IMR-90 (cell line): Measurements from ENCODE around the gene PACSIN3. TPM values are rescaled to one million over a fixed set of nuclear protein-coding genes. Genes with fewer than 3 reads are reported as not detected.

Experiments
- ATAC-seq: fragments of 200-7000 bp; cut with Tn5 transposase; 2 replicates; pipeline ENCODE4 v1.9.1; 2020; ENCODE audit warnings: low read depth, mild to moderate bottlenecking, moderate library complexity
- BruUV-seq: library from RNA; stranded (reverse); fragments of 400-500 nt; replicated peaks from 2 replicates; lab custom pipeline; 2021; lab: Mats Ljungman, UMichigan
- CTCF ChIA-PET: fragments of 300-600 bp; formaldehyde crosslinking; extraction: SDS; loops from one replicate; lab custom pipeline; 2021; ENCODE audit warnings: antibody characterized with exemption; lab: Yijun Ruan, JAX
- POLR2A ChIA-PET: fragments of 300-600 bp; sonication (Branson Sonifier 250); formaldehyde crosslinking; loops from one replicate; lab custom pipeline; 2022; ENCODE audit warnings: antibody characterized with exemption; ENCODE audit not compliant: unreplicated experiment; lab: Charles Lee
- DNase-seq: peaks from one replicate; pipeline ENCODE4 v3.0.0; 2013
- H2AFZ ChIP-seq: replicated peaks from 2 replicates; pipeline ENCODE3; 2013; ENCODE audit warnings: low read length, mild to moderate bottlenecking; ENCODE audit not compliant: poor library complexity
- H2AK5ac ChIP-seq: 2 replicates; pipeline ENCODE4 v1.6.1; 2013; ENCODE audit warnings: low read depth, low read length, inconsistent platforms
- H2AK9ac ChIP-seq: replicated peaks from 2 replicates; pipeline ENCODE3; 2013; ENCODE audit warnings: mild to moderate bottlenecking, low read depth, low read length, moderate library complexity; ENCODE audit not compliant: poor library complexity
- H2BK120ac ChIP-seq: 2 replicates; pipeline ENCODE4 v1.6.1; 2013; ENCODE audit warnings: low read depth, low read length, inconsistent platforms
- H2BK15ac ChIP-seq: 3 replicates; pipeline ENCODE4 v1.6.1; 2013; ENCODE audit warnings: low read depth, low read length, inconsistent platforms
- H2BK20ac ChIP-seq: 2 replicates; pipeline ENCODE4 v1.6.1; 2013; ENCODE audit warnings: low read depth, mild to moderate bottlenecking, inconsistent platforms, low read length, moderate library complexity
- H2BK5ac ChIP-seq: 2 replicates; pipeline ENCODE4 v1.6.1; 2013; ENCODE audit warnings: mild to moderate bottlenecking, low read depth, low read length, inconsistent platforms; ENCODE audit not compliant: poor library complexity, severe bottlenecking
- H3K14ac ChIP-seq: replicated peaks from 2 replicates; pipeline ENCODE4 v1.6.1; 2013; ENCODE audit warnings: low read depth, low read length, inconsistent platforms
- H3K18ac ChIP-seq: 2 replicates; pipeline ENCODE4 v1.6.1; 2013; ENCODE audit warnings: low read depth, low read length, control low read depth
- H3K23ac ChIP-seq: 2 replicates; pipeline ENCODE4 v1.6.1; 2013; ENCODE audit warnings: low read depth, low read length, inconsistent platforms
- H3K27ac ChIP-seq: 2 replicates; pipeline ENCODE4 v1.5.1; 2013; ENCODE audit warnings: mild to moderate bottlenecking, control low read depth, low read length; ENCODE audit not compliant: insufficient read depth
- H3K27me3 ChIP-seq: 2 replicates; pipeline ENCODE4 v1.6.1; 2013; ENCODE audit warnings: low read length; ENCODE audit not compliant: control insufficient read depth, insufficient read depth
- H3K36me3 ChIP-seq: 2 replicates; pipeline ENCODE4 v1.6.1; 2013; ENCODE audit warnings: low read length, mixed read lengths; ENCODE audit not compliant: control insufficient read depth, insufficient read depth
- H3K4ac ChIP-seq: 2 replicates; pipeline ENCODE4 v1.6.1; 2013; ENCODE audit warnings: low read depth, low read length, inconsistent platforms
- H3K4me1 ChIP-seq: 2 replicates; pipeline ENCODE4 v1.6.1; 2013; ENCODE audit warnings: low read length, mixed read lengths; ENCODE audit not compliant: control insufficient read depth, insufficient read depth
- H3K4me2 ChIP-seq: 2 replicates; pipeline ENCODE4 v1.6.1; 2013; ENCODE audit warnings: low read depth, mild to moderate bottlenecking, control low read depth, low read length, moderate library complexity
- H3K4me3 ChIP-seq: 2 replicates; pipeline ENCODE4 v1.5.1; 2013; ENCODE audit warnings: low read depth, mild to moderate bottlenecking, control low read depth, low read length, moderate library complexity; ENCODE audit not compliant: insufficient read depth
- H3K56ac ChIP-seq: 2 replicates; pipeline ENCODE4 v1.6.1; 2013; ENCODE audit warnings: low read length, inconsistent platforms; ENCODE audit not compliant: insufficient read depth; ENCODE audit errors: extremely low read depth
- H3K79me1 ChIP-seq, 2 experiments: 2 replicates each; pipeline ENCODE4 v1.6.1; 2013; ENCODE audit warnings: low read length in 2 of 2, inconsistent platforms in 1 of 2, low read depth in 1 of 2
- H3K9ac ChIP-seq: 2 replicates; pipeline ENCODE4 v1.6.1; 2013; ENCODE audit warnings: low read depth, low read length, control low read depth
- H3K9me1 ChIP-seq: 2 replicates; pipeline ENCODE4 v1.6.1; 2013; ENCODE audit warnings: low read length, inconsistent platforms; ENCODE audit not compliant: insufficient read depth
- H3K9me3 ChIP-seq: 2 replicates; pipeline ENCODE4 v1.6.1; 2013; ENCODE audit warnings: low read length; ENCODE audit not compliant: control insufficient read depth, insufficient read depth
- H4K20me1 ChIP-seq: 2 replicates; pipeline ENCODE4 v1.6.1; 2013; ENCODE audit warnings: low read length, inconsistent platforms; ENCODE audit not compliant: insufficient read depth
- H4K5ac ChIP-seq: 2 replicates; pipeline ENCODE4 v1.6.1; 2013; ENCODE audit warnings: mild to moderate bottlenecking, low read depth, low read length, control low read depth
- H4K8ac ChIP-seq, 2 experiments: 2 replicates each; pipeline ENCODE4 v1.6.1; 2013; ENCODE audit warnings: low read depth in 2 of 2, low read length in 2 of 2, control low read depth in 1 of 2, inconsistent platforms in 1 of 2
- H4K91ac ChIP-seq: 2 replicates; pipeline ENCODE4 v1.6.1; 2013; ENCODE audit warnings: low read depth, low read length, inconsistent platforms; ENCODE audit not compliant: insufficient read depth
- CEBPB ChIP-seq: IDR thresholded peaks from 2 replicates; pipeline ENCODE4 v1.6.1; 2012; ENCODE audit warnings: low read depth, low read length, improper control_type of control experiment
- CHD1 ChIP-seq: IDR thresholded peaks from 2 replicates; pipeline ENCODE4 v1.6.1; 2012; ENCODE audit warnings: low read depth, low read length, improper control_type of control experiment
- CTCF ChIP-seq: conservative IDR thresholded peaks from 2 replicates; pipeline ENCODE4 v1.5.1; 2012; ENCODE audit warnings: mild to moderate bottlenecking, low read depth, low read length, improper control_type of control experiment
- FOS ChIP-seq: fragments of 150-350 bp; IDR thresholded peaks from 2 replicates; pipeline ENCODE4 v1.6.1; 2016; ENCODE audit warnings: low read depth, low read length
- MAFK ChIP-seq: IDR thresholded peaks from 2 replicates; pipeline ENCODE4 v1.6.1; 2012; ENCODE audit warnings: low read depth, low read length, improper control_type of control experiment
- MXI1 ChIP-seq: IDR thresholded peaks from 2 replicates; pipeline ENCODE4 v1.6.1; 2012; ENCODE audit warnings: low read depth, mild to moderate bottlenecking, low read length, moderate library complexity, borderline replicate concordance
- NFE2L2 ChIP-seq: fragments of 150-350 bp; IDR thresholded peaks from 2 replicates; pipeline ENCODE4 v1.6.1; 2016; ENCODE audit warnings: low read depth, mild to moderate bottlenecking, low read length
- POLR2A ChIP-seq: IDR thresholded peaks from 2 replicates; pipeline ENCODE4 v1.6.1; 2012; ENCODE audit warnings: mild to moderate bottlenecking, low read depth, low read length
- RCOR1 ChIP-seq: IDR thresholded peaks from 2 replicates; pipeline ENCODE4 v1.6.1; 2012; ENCODE audit warnings: mild to moderate bottlenecking, low read length, improper control_type of control experiment; ENCODE audit not compliant: insufficient replicate concordance
- RFX5 ChIP-seq: IDR thresholded peaks from 2 replicates; pipeline ENCODE4 v1.8.0; 2012; ENCODE audit warnings: low read depth, mild to moderate bottlenecking, low read length, moderate library complexity
- SMC3 ChIP-seq: fragments of 150-350 bp; IDR thresholded peaks from 2 replicates; pipeline ENCODE4 v1.6.1; 2016; ENCODE audit warnings: low read depth, mild to moderate bottlenecking, antibody characterized with exemption, low read length, moderate library complexity
- USF2 ChIP-seq: fragments of 150-350 bp; IDR thresholded peaks from 2 replicates; pipeline ENCODE4 v1.6.1; 2017; ENCODE audit warnings: mild to moderate bottlenecking, antibody characterized with exemption, low read length, low read depth
- WGBS, 2 experiments: methylation state at CpG; one replicate each; pipeline versions ENCODE4 v1.1.5 to v1.1.7; 2013; ENCODE audit warnings: missing lambda C conversion rate in 2 of 2; ENCODE audit not compliant: insufficient read length in 1 of 2; ENCODE audit errors: extremely low coverage in 2 of 2; 5-methylcytosine and 5-hydroxymethylcytosine counted together
- dilution Hi-C: fragments of 300-500 bp; cut with HindIII; formaldehyde crosslinking; loops from one replicate; pipeline ENCODE4 v1.14.3; 2018; ENCODE audit warnings: low sequenced_read_pairs; ENCODE audit not compliant: unreplicated experiment
- in situ Hi-C: fragments of 300-500 bp; cut with MboI; formaldehyde crosslinking; loops from 3 replicates; pipeline ENCODE4 v1.14.3; 2019; ENCODE audit warnings: low sequenced_read_pairs, inconsistent platforms, mixed read lengths
- intact Hi-C: fragments of 100-400 bp; cut with micrococcal nuclease; formaldehyde crosslinking; loops from 2 replicates; pipeline ENCODE4 v1.10.0; 2022
- polyA plus RNA-seq, 3 experiments: library from polyadenylated mRNA; depleted of rRNA; stranded (reverse); fragments of >200 nt; gene quantifications; 2 replicates each; pipeline ENCODE4 v1.2.3, GENCODE V29; 2012; ENCODE audit warnings: low replicate concordance in 1 of 3
- total RNA-seq: library from RNA; depleted of rRNA; stranded (reverse); fragments of >200 nt; gene quantifications from 2 replicates; pipeline ENCODE4 v1.2.3, GENCODE V29; 2012

PACSIN3 gene
- total and polyA plus RNA-seq, 2 of the 4 experiments (the other 2 are of a cell fraction) = 19.2 to 21.1 TPM

GRCh38 chr11:47184711-47185304 lies 1.4 kb downstream of the PACSIN3 start (continued):
- no peak for TF ChIP-seq RCOR1
- no peak for TF ChIP-seq FOS

- Histone ChIP-seq H3K27me3 (no peaks in the 10 kb centered on the region), H3K23ac (no peak overlapping the region), H3K56ac (no peak overlapping the region), H3K79me1 (peaks cover 4 to 33% of the 10 kb centered on the region in 2 experiments; a peak in 2 of 4 replicates), H2BK15ac (no peak overlapping the region), H3K9me1 (no peaks in the 10 kb centered on the region), H2BK120ac (no peak overlapping the region), H2AK9ac (no peak overlapping the region), H4K8ac (no peak overlapping the region), H3K36me3 (peaks cover 18% of the 10 kb centered on the region), H3K9ac (no peak overlapping the region), H2BK20ac (no peak overlapping the region), H4K20me1 (0 out of 2 replicates have a peak, but pooled peaks cover 4% of the 10 kb centered on the region), H3K4me2 (no peak overlapping the region), H2BK5ac (no peak overlapping the region), H3K18ac (no peak overlapping the region), H3K4me1 (peaks cover 16% of the 10 kb centered on the region), H3K27ac (no peak overlapping the region), H4K91ac (no peak overlapping the region), H4K5ac (no peak overlapping the region), H3K14ac (no peak overlapping the region), H3K9me3 (no peaks in the 10 kb centered on the region), H3K4ac (no peak overlapping the region), H2AK5ac (no peak overlapping the region), H3K4me3 (no peak overlapping the region), H2AFZ (no peak overlapping the region)
- intact Hi-C loops = no loop called here
- DNase-seq (no peak), ATAC-seq (no peak)
- 86% methylated on average over 2 of the region's 7 CpGs; no CpG with 5 or more reads in 1 of the 2 experiments for WGBS, 2 experiments
- TF ChIP-seq FOS (no peak), CEBPB (no peak), MXI1 (no peak), MAFK (no peak), POLR2A (no peak), NFE2L2 (no peak), SMC3 (no peak), RCOR1 (no peak), CTCF (no peak), USF2 (no peak), CHD1 (no peak), RFX5 (no peak)
- dilution Hi-C loops = no loop called here
- ChIA-PET CTCF (no interaction called here), POLR2A (interaction anchor here (0.6 kb wide), 1 partner anchor 183 kb away, joined by 4 read pairs; no protein-coding TSS in a partner anchor)
- in situ Hi-C loops = loop anchor here (5.0 kb wide), 1 partner anchor 163 kb away; no protein-coding TSS in a partner anchor
- no TSS peak for BruUV-seq
Observed at GRCh38 chr11:47183969-47184368, 2.3 kb downstream of the PACSIN3 start.
